SK-N-SH treated with all-trans-retinoic acid at 6 μM for 48 hours (cell line): ENCODE measurements around the gene SPATA12.

ENCODE experiments used
- ATAC-seq: fragments of 200-7000 bp; cut with Tn5 transposase; 3 replicates; pipeline ENCODE4 v1.9.1; 2020; ENCODE audit warnings: mild to moderate bottlenecking, moderate library complexity
- ARNTL ChIP-seq: fragments of 450-650 bp; formaldehyde crosslinking; IDR thresholded peaks from 2 replicates; pipeline ENCODE4 v1.5.0; 2020; ENCODE audit warnings: low read depth, mild to moderate bottlenecking, moderate library complexity, borderline replicate concordance
- CSRNP3 ChIP-seq: fragments of 250-450 bp; sonication (Bioruptor Pico); IDR thresholded peaks from 2 replicates; pipeline ENCODE4 v1.5.1; 2021; ENCODE audit warnings: mild to moderate bottlenecking, moderate library complexity
- GLIS3 ChIP-seq: fragments of 250-450 bp; sonication (Bioruptor Pico); IDR thresholded peaks from 2 replicates; pipeline ENCODE4 v1.5.0; 2020; ENCODE audit warnings: mild to moderate bottlenecking, moderate library complexity
- ISL1 ChIP-seq: fragments of 250-450 bp; sonication (Bioruptor Pico); IDR thresholded peaks from 2 replicates; pipeline ENCODE4 v2.1.2; 2022; ENCODE audit warnings: mild to moderate bottlenecking, moderate library complexity
- OSR1 ChIP-seq: fragments of 250-450 bp; sonication (Bioruptor Pico); IDR thresholded peaks from 2 replicates; pipeline ENCODE4 v1.8.0; 2022; ENCODE audit warnings: moderate library complexity, mild to moderate bottlenecking, inconsistent platforms
- PATZ1 ChIP-seq: fragments of 250-450 bp; sonication (Bioruptor Pico); IDR thresholded peaks from 2 replicates; pipeline ENCODE4 v1.8.0; 2020; ENCODE audit warnings: mild to moderate bottlenecking, moderate library complexity, borderline replicate concordance
- PPARA ChIP-seq: fragments of 250-450 bp; sonication (Bioruptor Pico); IDR thresholded peaks from 2 replicates; pipeline ENCODE4 v1.5.0; 2020; ENCODE audit warnings: mild to moderate bottlenecking, borderline replicate concordance
- RARB ChIP-seq: fragments of 250-450 bp; sonication (Bioruptor Pico); IDR thresholded peaks from 2 replicates; pipeline ENCODE4 v1.8.0; 2021; ENCODE audit warnings: mild to moderate bottlenecking, moderate library complexity
- SNAI2 ChIP-seq: fragments of 250-450 bp; sonication (Bioruptor Pico); IDR thresholded peaks from 2 replicates; pipeline ENCODE4 v1.5.0; 2020; ENCODE audit warnings: mild to moderate bottlenecking, moderate library complexity
- TCF4 ChIP-seq: fragments of 250-450 bp; sonication (Bioruptor Pico); IDR thresholded peaks from 2 replicates; pipeline ENCODE4 v1.8.0; 2021; ENCODE audit warnings: mild to moderate bottlenecking, moderate library complexity, borderline replicate concordance
- TSHZ2 ChIP-seq: fragments of 250-450 bp; sonication (Bioruptor Pico); IDR thresholded peaks from 2 replicates; pipeline ENCODE4 v1.5.0; 2020; ENCODE audit warnings: mild to moderate bottlenecking, moderate library complexity
- ZFP3 ChIP-seq: fragments of 250-450 bp; sonication (Bioruptor Pico); IDR thresholded peaks from 2 replicates; pipeline ENCODE4 v1.5.0; 2020; ENCODE audit warnings: mild to moderate bottlenecking, moderate library complexity
- ZFP30 ChIP-seq: fragments of 450-650 bp; formaldehyde crosslinking; IDR thresholded peaks from 2 replicates; pipeline ENCODE4 v1.5.0; 2022; ENCODE audit warnings: mild to moderate bottlenecking, moderate library complexity
- ZNF565 ChIP-seq: fragments of 450-650 bp; formaldehyde crosslinking; conservative IDR thresholded peaks from 2 replicates; pipeline ENCODE4 v1.5.0; 2020; ENCODE audit warnings: low read depth, mild to moderate bottlenecking, moderate library complexity
- ZNF70 ChIP-seq: fragments of 450-650 bp; formaldehyde crosslinking; IDR thresholded peaks from 2 replicates; pipeline ENCODE4 v1.5.0; 2020; ENCODE audit warnings: mild to moderate bottlenecking, moderate library complexity
- TF ChIP-seq, protein P1 (sequence below): fragments of 250-450 bp; sonication (Bioruptor Pico); IDR thresholded peaks from 2 replicates; pipeline ENCODE4 v1.5.1; 2020; ENCODE audit warnings: low read depth, mild to moderate bottlenecking, moderate library complexity
- TF ChIP-seq, protein P2 (sequence below): fragments of 250-450 bp; sonication (Bioruptor Pico); IDR thresholded peaks from 2 replicates; pipeline ENCODE4 v1.8.0; 2021; ENCODE audit warnings: low read depth, mild to moderate bottlenecking, moderate library complexity, borderline replicate concordance

SPATA12 gene

DNA sequence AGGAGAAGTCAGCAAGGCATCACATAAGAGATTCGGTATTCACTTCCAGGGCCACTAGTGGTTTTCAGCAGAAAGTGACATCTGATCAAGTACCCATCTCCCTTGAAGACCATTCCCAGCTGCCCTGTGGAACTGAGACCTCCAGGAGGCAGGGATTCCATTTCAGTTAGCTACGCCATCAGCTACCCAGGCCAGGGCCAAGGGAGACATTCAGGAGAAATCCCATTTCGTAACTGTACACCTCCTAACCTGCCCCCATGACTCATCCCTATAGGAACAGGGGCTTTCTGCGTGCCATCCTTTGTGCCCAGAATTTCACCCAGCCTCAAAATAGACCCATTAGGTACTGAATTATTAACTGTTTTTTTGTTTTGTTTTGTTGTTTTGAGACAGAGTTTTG lies 24.7 kb downstream of the SPATA12 start (continued):
- TF ChIP-seq CSRNP3 (no peak), ISL1 (CRISPR knock-in tag) (no peak), GLIS3 (CRISPR knock-in tag) (no peak), ZFP3 (CRISPR knock-in tag) (no peak), ARNTL (CRISPR knock-in tag) (no peak)

DNA sequence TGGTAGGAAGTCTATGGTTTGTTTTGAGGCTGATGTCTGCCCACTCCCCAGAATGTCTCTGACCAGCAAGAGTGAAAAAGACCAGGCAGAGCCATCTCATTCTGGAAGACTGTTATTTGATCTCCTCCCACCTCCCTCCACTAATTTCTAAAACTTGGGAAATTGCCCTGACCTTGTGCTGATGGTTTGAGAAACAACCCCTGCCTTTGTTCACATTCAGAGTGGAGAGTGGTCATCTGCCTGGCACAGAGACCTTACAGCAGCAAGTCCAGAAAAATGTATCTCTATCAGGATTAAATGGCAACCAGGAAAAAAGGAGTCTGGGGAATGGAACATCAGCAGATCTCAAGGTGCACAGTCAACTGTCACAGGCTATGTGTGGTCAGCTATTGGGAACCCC lies 25.7 kb downstream of the SPATA12 start:
- ATAC-seq = no peak
- TF ChIP-seq ZFP3 (CRISPR knock-in tag) = no peak
- TF ChIP-seq CSRNP3 = no peak
- TF ChIP-seq, protein P1, sequence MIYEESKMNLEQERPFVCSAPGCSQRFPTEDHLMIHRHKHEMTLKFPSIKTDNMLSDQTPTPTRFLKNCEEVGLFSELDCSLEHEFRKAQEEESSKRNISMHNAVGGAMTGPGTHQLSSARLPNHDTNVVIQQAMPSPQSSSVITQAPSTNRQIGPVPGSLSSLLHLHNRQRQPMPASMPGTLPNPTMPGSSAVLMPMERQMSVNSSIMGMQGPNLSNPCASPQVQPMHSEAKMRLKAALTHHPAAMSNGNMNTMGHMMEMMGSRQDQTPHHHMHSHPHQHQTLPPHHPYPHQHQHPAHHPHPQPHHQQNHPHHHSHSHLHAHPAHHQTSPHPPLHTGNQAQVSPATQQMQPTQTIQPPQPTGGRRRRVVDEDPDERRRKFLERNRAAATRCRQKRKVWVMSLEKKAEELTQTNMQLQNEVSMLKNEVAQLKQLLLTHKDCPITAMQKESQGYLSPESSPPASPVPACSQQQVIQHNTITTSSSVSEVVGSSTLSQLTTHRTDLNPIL (CRISPR knock-in tag) = no peak
- no peak for TF ChIP-seq SNAI2 (CRISPR knock-in tag)
- no peak for TF ChIP-seq TCF4 (CRISPR knock-in tag)
- TF ChIP-seq ZFP30 = no peak
- no peak for TF ChIP-seq OSR1
- no peak for TF ChIP-seq ZNF70 (CRISPR knock-in tag)
- TF ChIP-seq, protein P2, sequence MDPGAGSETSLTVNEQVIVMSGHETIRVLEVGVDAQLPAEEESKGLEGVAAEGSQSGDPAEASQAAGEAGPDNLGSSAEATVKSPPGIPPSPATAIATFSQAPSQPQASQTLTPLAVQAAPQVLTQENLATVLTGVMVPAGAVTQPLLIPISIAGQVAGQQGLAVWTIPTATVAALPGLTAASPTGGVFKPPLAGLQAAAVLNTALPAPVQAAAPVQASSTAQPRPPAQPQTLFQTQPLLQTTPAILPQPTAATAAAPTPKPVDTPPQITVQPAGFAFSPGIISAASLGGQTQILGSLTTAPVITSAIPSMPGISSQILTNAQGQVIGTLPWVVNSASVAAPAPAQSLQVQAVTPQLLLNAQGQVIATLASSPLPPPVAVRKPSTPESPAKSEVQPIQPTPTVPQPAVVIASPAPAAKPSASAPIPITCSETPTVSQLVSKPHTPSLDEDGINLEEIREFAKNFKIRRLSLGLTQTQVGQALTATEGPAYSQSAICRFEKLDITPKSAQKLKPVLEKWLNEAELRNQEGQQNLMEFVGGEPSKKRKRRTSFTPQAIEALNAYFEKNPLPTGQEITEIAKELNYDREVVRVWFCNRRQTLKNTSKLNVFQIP (CRISPR knock-in tag) = no peak
- no peak for TF ChIP-seq RARB (CRISPR knock-in tag)
- TF ChIP-seq ZNF565 (CRISPR knock-in tag) = no peak
- TF ChIP-seq, all 23 proteins: peak for 0

- ATAC-seq = no peak
- TF ChIP-seq PPARA (CRISPR knock-in tag) = no peak
- TF ChIP-seq SNAI2 (CRISPR knock-in tag) = no peak
- no peak for TF ChIP-seq CSRNP3
- TF ChIP-seq, protein P1 (CRISPR knock-in tag) = no peak
- no peak for TF ChIP-seq PATZ1 (CRISPR knock-in tag)
- TF ChIP-seq TSHZ2 (CRISPR knock-in tag) = no peak
- TF ChIP-seq RARB (CRISPR knock-in tag) = no peak
These were observed 27.1 kb downstream of the SPATA12 start for GRCh38 chr3:57087361-57088092.
